ENCODE data around the gene TRIM4.

GRCh38 chr7:99893280-99893679, 26.1 kb downstream of the TRIM4 start:
- TF ChIP-seq POLR2AphosphoS5 (IDR thresholded peaks at IDR 0.05): no peak
- no peak for TF ChIP-seq POLR2A (IDR thresholded peaks at IDR 0.05)
